Mesendoderm (in vitro differentiated cells): ENCODE measurements around the gene PI4K2B. TPM values are rescaled to one million over a fixed set of nuclear protein-coding genes. Genes with fewer than 3 reads are reported as not detected.
A peak's percentile ranks its signal among the peaks of the same experiment; 100 is the strongest.

Source experiments
- DNase-seq: peaks from one replicate; pipeline ENCODE4 v3.0.0; 2013
- H2AK5ac ChIP-seq: 2 replicates; pipeline ENCODE4 v1.6.1; 2013; ENCODE audit warnings: low read length, inconsistent platforms
- H2BK120ac ChIP-seq: 2 replicates; pipeline ENCODE4 v1.6.1; 2013; ENCODE audit warnings: low read depth, mild to moderate bottlenecking, low read length, moderate library complexity, mixed read lengths
- H2BK15ac ChIP-seq: replicated peaks from 2 replicates; pipeline ENCODE4 v1.6.1; 2013; ENCODE audit warnings: low read depth, mild to moderate bottlenecking, moderate library complexity
- H2BK5ac ChIP-seq: 2 replicates; pipeline ENCODE4 v1.6.1; 2013; ENCODE audit warnings: low read length, inconsistent platforms
- H3K18ac ChIP-seq: 2 replicates; pipeline ENCODE4 v1.6.1; 2013; ENCODE audit warnings: mild to moderate bottlenecking, low read length, mixed read lengths
- H3K23ac ChIP-seq: one replicate; pipeline ENCODE4 v1.6.1; 2013; ENCODE audit warnings: low read length
- H3K27ac ChIP-seq: 2 replicates; pipeline ENCODE4 v1.5.1; 2013; ENCODE audit warnings: low read depth, mild to moderate bottlenecking, inconsistent platforms, low read length, moderate library complexity
- H3K27me3 ChIP-seq: 2 replicates; pipeline ENCODE4 v1.6.1; 2013; ENCODE audit warnings: low read length, control low read depth, mild to moderate bottlenecking, inconsistent platforms; ENCODE audit not compliant: insufficient read depth, poor library complexity
- H3K36me3 ChIP-seq: 2 replicates; pipeline ENCODE4 v1.6.1; 2013; ENCODE audit warnings: low read length, inconsistent platforms; ENCODE audit not compliant: control insufficient read depth, insufficient read depth
- H3K4ac ChIP-seq: one replicate; pipeline ENCODE4 v1.6.1; 2013; ENCODE audit warnings: low read depth, mild to moderate bottlenecking, low read length, moderate library complexity
- H3K4me1 ChIP-seq: 2 replicates; pipeline ENCODE4 v1.6.1; 2013; ENCODE audit warnings: low read depth, low read length, inconsistent platforms; ENCODE audit not compliant: control insufficient read depth
- H3K4me2 ChIP-seq: 2 replicates; pipeline ENCODE4 v1.6.1; 2013; ENCODE audit warnings: low read length
- H3K4me3 ChIP-seq: 2 replicates; pipeline ENCODE4 v1.5.1; 2013; ENCODE audit warnings: mild to moderate bottlenecking, low read length
- H3K56ac ChIP-seq: one replicate; pipeline ENCODE4 v1.6.1; 2013; ENCODE audit warnings: low read length
- H3K79me1 ChIP-seq: 2 replicates; pipeline ENCODE4 v1.6.1; 2013; ENCODE audit warnings: low read length, inconsistent platforms
- H3K79me2 ChIP-seq: 2 replicates; pipeline ENCODE4 v1.6.1; 2013; ENCODE audit warnings: mild to moderate bottlenecking, low read length; ENCODE audit not compliant: control insufficient read depth, insufficient read depth
- H3K9ac ChIP-seq: 2 replicates; pipeline ENCODE4 v1.6.1; 2013; ENCODE audit warnings: low read length, inconsistent platforms
- H4K5ac ChIP-seq: one replicate; pipeline ENCODE4 v1.6.1; 2013; ENCODE audit warnings: low read length
- H4K8ac ChIP-seq: one replicate; pipeline ENCODE4 v1.6.1; 2013; ENCODE audit warnings: low read depth, mild to moderate bottlenecking, control low read depth, low read length, moderate library complexity
- WGBS: extraction: QIAGEN DNeasy Blood & Tissue Kit; methylation state at CpG from one replicate; pipeline ENCODE4 v1.1.7; 2013; ENCODE audit warnings: low lambda C conversion rate, missing lambda C conversion rate; ENCODE audit not compliant: insufficient coverage; ENCODE audit errors: extremely low coverage; 5-methylcytosine and 5-hydroxymethylcytosine counted together
- polyA plus RNA-seq, 2 experiments: library from polyadenylated mRNA; stranded (reverse); fragments of 200-250 nt; gene quantifications; one replicate each; pipeline ENCODE4 v1.2.3, GENCODE V29; 2013

Gene PI4K2B
- polyA plus RNA-seq (2013, experiment 1 of 2), result 11.6 TPM
- polyA plus RNA-seq (2013, experiment 2 of 2), result 11.5 TPM

GRCh38 chr4:25233737-25234389 is at the start of gene PI4K2B:
Gene PI4K2B (plus strand): TSS chr4:25234033. CDS start chr4:25234164, 131 bp downstream.
- H3K36me3 ChIP-seq, result no peaks in the 10 kb centered on the region
- no peaks in the 10 kb centered on the region for H3K4me1 ChIP-seq
- peak within 1 kb of the TSS; percentile 87 for H2BK5ac ChIP-seq
- WGBS, result no CpG with 5 or more reads among the region's 72 CpGs
- peaks cover 4% of the 10 kb centered on the region for H3K79me1 ChIP-seq
- H3K9ac ChIP-seq, result peak within 1 kb of the TSS; percentile 88
- peak within 1 kb of the TSS; percentile 84 for H3K4me2 ChIP-seq
- H3K18ac ChIP-seq, result peak within 1 kb of the TSS; percentile 89
- no peak within 1 kb of the TSS for H2AK5ac ChIP-seq
- peak within 1 kb of the TSS; percentile 99 for H3K56ac ChIP-seq
- no peak within 1 kb of the TSS for H2BK120ac ChIP-seq
- H4K5ac ChIP-seq, result no peak within 1 kb of the TSS
- peak within 1 kb of the TSS; percentile 80 for H3K27ac ChIP-seq
- H3K27me3 ChIP-seq, result no peaks in the 10 kb centered on the region
- H4K8ac ChIP-seq, result no peak within 1 kb of the TSS
- no peaks in the 10 kb centered on the region for H3K79me2 ChIP-seq
- peak within 1 kb of the TSS; percentile 29 for H3K23ac ChIP-seq
- peak within 1 kb of the TSS; percentile 39 for H3K4ac ChIP-seq
- no peak within 1 kb of the TSS for H2BK15ac ChIP-seq
- peak; percentile 92 for DNase-seq
- H3K4me3 ChIP-seq, result peak within 1 kb of the TSS; percentile 93

- Histone ChIP-seq H2BK5ac (no peak overlapping the region), H3K4me1 (peaks cover 2% of the 10 kb centered on the region)
These were observed 49.8 kb upstream of the PI4K2B start for GRCh38 chr4:25184056-25184455.

GRCh38 chr4:25190407-25190806 is 43.4 kb upstream of the PI4K2B start:
- Histone ChIP-seq H3K23ac (no peak overlapping the region), H3K4ac (no peak overlapping the region), H3K18ac (no peak overlapping the region), H2AK5ac (no peak overlapping the region), H3K27me3 (no peaks in the 10 kb centered on the region), H3K4me2 (no peak overlapping the region), H3K79me2 (no peaks in the 10 kb centered on the region), H2BK15ac (no peak overlapping the region), H3K27ac (no peak overlapping the region), H2BK5ac (no peak overlapping the region), H3K79me1 (no peaks in the 10 kb centered on the region), H2BK120ac (no peak overlapping the region), H3K9ac (no peak overlapping the region), H4K5ac (no peak overlapping the region), H3K36me3 (no peaks in the 10 kb centered on the region), H4K8ac (no peak overlapping the region), H3K4me3 (no peak overlapping the region), H3K56ac (no peak overlapping the region), H3K4me1 (no peaks in the 10 kb centered on the region)
- DNase-seq, result peak; percentile 56
- no CpG with 5 or more reads among the region's 2 CpGs for WGBS

More at GRCh38 chr4:25184056-25184455, 49.8 kb upstream of the PI4K2B start:
- Histone ChIP-seq H2BK120ac (no peak overlapping the region), H3K36me3 (no peaks in the 10 kb centered on the region), H3K79me2 (no peaks in the 10 kb centered on the region), H3K27ac (no peak overlapping the region), H3K4me3 (no peak overlapping the region), H3K79me1 (no peaks in the 10 kb centered on the region), H3K23ac (no peak overlapping the region), H2AK5ac (no peak overlapping the region), H3K4ac (no peak overlapping the region), H2BK15ac (no peak overlapping the region), H3K56ac (no peak overlapping the region), H3K27me3 (no peaks in the 10 kb centered on the region), H4K8ac (no peak overlapping the region), H3K18ac (no peak overlapping the region), H3K9ac (no peak overlapping the region), H4K5ac (no peak overlapping the region), H3K4me2 (no peak overlapping the region)
- peak; percentile 13 for DNase-seq
- WGBS, result no CpG with 5 or more reads among the region's 4 CpGs

- no peak overlapping the region for H2BK120ac ChIP-seq
- no peak overlapping the region for H3K4me3 ChIP-seq
- H3K4me2 ChIP-seq, result no peak overlapping the region
- no peak overlapping the region for H3K4ac ChIP-seq
- no peak overlapping the region for H4K5ac ChIP-seq
- H2BK15ac ChIP-seq, result no peak overlapping the region
- H3K18ac ChIP-seq, result no peak overlapping the region
- WGBS, result no CpG with 5 or more reads among the region's 2 CpGs
- no peaks in the 10 kb centered on the region for H3K79me2 ChIP-seq
- H3K36me3 ChIP-seq, result no peaks in the 10 kb centered on the region
- H2AK5ac ChIP-seq, result no peak overlapping the region
- H3K56ac ChIP-seq, result no peak overlapping the region
- no peak for DNase-seq
- no peaks in the 10 kb centered on the region for H3K4me1 ChIP-seq
- no peak overlapping the region for H3K9ac ChIP-seq
- no peaks in the 10 kb centered on the region for H3K27me3 ChIP-seq
- no peaks in the 10 kb centered on the region for H3K79me1 ChIP-seq
- H2BK5ac ChIP-seq, result no peak overlapping the region
- no peak overlapping the region for H3K27ac ChIP-seq
- no peak overlapping the region for H3K23ac ChIP-seq
- no peak overlapping the region for H4K8ac ChIP-seq
These were observed 35.1 kb upstream of the PI4K2B start for GRCh38 chr4:25198713-25199112.

GRCh38 chr4:25207997-25208396 is 25.8 kb upstream of the PI4K2B start:
- Histone ChIP-seq H2AK5ac (no peak overlapping the region), H3K4me1 (no peaks in the 10 kb centered on the region), H2BK5ac (no peak overlapping the region), H2BK120ac (peak overlapping the region; percentile 23), H4K8ac (no peak overlapping the region), H2BK15ac (no peak overlapping the region), H3K79me2 (no peaks in the 10 kb centered on the region), H3K23ac (no peak overlapping the region), H3K9ac (no peak overlapping the region), H3K79me1 (no peaks in the 10 kb centered on the region), H3K27ac (no peak overlapping the region), H3K27me3 (no peaks in the 10 kb centered on the region), H3K4me2 (no peak overlapping the region), H4K5ac (no peak overlapping the region), H3K56ac (no peak overlapping the region), H3K18ac (peak overlapping the region; percentile 22), H3K36me3 (no peaks in the 10 kb centered on the region), H3K4me3 (no peak overlapping the region), H3K4ac (peak overlapping the region; percentile 36)
- no CpG with 5 or more reads among the region's 1 CpG for WGBS
- no peak for DNase-seq

- Histone ChIP-seq H3K4me1 (no peaks in the 10 kb centered on the region), H3K4me2 (no peak overlapping the region), H3K23ac (no peak overlapping the region), H2BK15ac (no peak overlapping the region), H3K27me3 (no peaks in the 10 kb centered on the region), H3K9ac (no peak overlapping the region), H3K79me2 (no peaks in the 10 kb centered on the region), H2BK5ac (no peak overlapping the region), H3K36me3 (no peaks in the 10 kb centered on the region), H2BK120ac (no peak overlapping the region), H3K79me1 (no peaks in the 10 kb centered on the region), H4K8ac (no peak overlapping the region), H3K4ac (no peak overlapping the region), H4K5ac (no peak overlapping the region), H3K56ac (no peak overlapping the region), H3K27ac (no peak overlapping the region), H3K4me3 (no peak overlapping the region), H3K18ac (no peak overlapping the region), H2AK5ac (no peak overlapping the region)
- peak; percentile 71 for DNase-seq
- no CpG with 5 or more reads among the region's 1 CpG for WGBS
These were observed 24.1 kb upstream of the PI4K2B start for GRCh38 chr4:25209702-25210101.
